Vagina (tissue), 2 donors: ENCODE measurements around the gene BTN2A1.

ENCODE experiments used
- POLR2A ChIP-seq, 2 donors: fragments of 450-650 bp; IDR thresholded peaks; one replicate each; pipeline ENCODE4 v1.6.1; 2017; ENCODE audit warnings: antibody characterized with exemption in 2 of 2, mild to moderate bottlenecking in 2 of 2, moderate library complexity in 2 of 2
- POLR2AphosphoS5 ChIP-seq, 2 donors: sonication (generic); formaldehyde crosslinking; IDR thresholded peaks; one replicate each; pipeline ENCODE4 v1.9.0; 2017; ENCODE audit warnings: antibody characterized with exemption in 2 of 2, mild to moderate bottlenecking in 2 of 2, low read depth in 1 of 2; ENCODE audit not compliant: insufficient read depth in 1 of 2
- TF ChIP-seq, protein P1 (sequence below), 3 experiments: fragments of 450-650 bp in 2 of 3; fragments of 200-600 bp in 1 of 3; sonication (generic) in 1 of 3; IDR thresholded peaks; one replicate each; pipeline ENCODE4 v1.5.1; 2017 to 2019; ENCODE audit warnings: antibody characterized with exemption in 3 of 3, mild to moderate bottlenecking in 2 of 3, moderate library complexity in 2 of 3

DNA sequence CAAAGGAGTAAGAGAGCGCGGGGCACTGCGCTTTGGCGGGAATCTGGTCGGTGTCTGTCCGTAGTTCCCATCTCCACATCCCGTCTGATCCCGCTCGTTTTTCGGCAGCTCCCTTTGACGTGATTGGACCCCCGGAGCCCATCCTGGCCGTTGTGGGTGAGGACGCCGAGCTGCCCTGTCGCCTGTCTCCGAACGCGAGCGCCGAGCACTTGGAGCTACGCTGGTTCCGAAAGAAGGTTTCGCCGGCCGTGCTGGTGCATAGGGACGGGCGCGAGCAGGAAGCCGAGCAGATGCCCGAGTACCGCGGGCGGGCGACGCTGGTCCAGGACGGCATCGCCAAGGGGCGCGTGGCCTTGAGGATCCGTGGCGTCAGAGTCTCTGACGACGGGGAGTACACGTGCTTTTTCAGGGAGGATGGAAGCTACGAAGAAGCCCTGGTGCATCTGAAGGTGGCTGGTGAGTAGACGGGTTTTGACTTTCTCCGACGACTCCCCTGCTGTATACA is 43.8 kb downstream of the BTN2A1 start:
- TF ChIP-seq, protein P1, sequence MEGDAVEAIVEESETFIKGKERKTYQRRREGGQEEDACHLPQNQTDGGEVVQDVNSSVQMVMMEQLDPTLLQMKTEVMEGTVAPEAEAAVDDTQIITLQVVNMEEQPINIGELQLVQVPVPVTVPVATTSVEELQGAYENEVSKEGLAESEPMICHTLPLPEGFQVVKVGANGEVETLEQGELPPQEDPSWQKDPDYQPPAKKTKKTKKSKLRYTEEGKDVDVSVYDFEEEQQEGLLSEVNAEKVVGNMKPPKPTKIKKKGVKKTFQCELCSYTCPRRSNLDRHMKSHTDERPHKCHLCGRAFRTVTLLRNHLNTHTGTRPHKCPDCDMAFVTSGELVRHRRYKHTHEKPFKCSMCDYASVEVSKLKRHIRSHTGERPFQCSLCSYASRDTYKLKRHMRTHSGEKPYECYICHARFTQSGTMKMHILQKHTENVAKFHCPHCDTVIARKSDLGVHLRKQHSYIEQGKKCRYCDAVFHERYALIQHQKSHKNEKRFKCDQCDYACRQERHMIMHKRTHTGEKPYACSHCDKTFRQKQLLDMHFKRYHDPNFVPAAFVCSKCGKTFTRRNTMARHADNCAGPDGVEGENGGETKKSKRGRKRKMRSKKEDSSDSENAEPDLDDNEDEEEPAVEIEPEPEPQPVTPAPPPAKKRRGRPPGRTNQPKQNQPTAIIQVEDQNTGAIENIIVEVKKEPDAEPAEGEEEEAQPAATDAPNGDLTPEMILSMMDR (IDR thresholded peaks at IDR 0.05): no peak
- no peak for TF ChIP-seq POLR2A (IDR thresholded peaks at IDR 0.05)
- TF ChIP-seq POLR2AphosphoS5 (IDR thresholded peaks at IDR 0.05; ENCODE audit: insufficient read depth in 1 of 2, low read depth in 1 of 2): peak in 1 of 2 donors; percentile 23
